Measurements from ENCODE around the gene NRN1L.

DNA sequence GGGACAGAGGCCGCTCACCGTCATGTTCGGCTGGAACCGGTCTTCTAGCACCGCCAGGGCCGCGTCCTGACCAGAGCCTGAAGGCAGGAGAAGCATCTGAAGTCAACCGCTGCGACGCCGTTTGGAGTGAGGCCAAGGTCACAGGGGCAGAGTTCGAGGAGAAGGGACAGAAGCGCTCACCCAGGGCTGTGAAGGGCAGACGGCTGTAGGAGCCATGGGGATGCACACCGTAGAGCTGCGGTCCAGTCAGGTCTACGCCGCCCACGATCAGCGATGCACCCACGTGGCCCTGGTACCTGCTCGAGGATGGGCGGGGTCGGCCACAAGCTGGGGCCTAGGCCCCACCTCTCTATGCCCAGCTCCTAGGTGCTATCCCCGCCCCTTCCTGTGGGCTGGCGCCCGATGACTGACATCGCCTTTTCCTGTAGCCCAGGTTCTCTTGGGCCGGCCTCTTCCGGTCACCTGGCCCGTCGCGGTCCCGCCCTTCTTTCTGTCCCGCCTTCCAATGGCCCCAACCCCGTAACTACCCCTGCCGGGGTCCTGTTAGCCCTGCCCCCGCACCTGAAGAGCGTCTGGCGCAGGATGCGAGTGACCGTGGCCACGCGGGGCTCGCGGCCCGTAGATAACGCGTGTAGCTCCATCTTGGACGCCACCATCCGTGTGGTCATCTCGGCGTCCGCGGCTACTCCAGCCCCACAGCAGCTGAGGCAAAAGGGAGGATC lies 50.9 kb downstream of the NRN1L start:
- TF ChIP-seq, protein P1, sequence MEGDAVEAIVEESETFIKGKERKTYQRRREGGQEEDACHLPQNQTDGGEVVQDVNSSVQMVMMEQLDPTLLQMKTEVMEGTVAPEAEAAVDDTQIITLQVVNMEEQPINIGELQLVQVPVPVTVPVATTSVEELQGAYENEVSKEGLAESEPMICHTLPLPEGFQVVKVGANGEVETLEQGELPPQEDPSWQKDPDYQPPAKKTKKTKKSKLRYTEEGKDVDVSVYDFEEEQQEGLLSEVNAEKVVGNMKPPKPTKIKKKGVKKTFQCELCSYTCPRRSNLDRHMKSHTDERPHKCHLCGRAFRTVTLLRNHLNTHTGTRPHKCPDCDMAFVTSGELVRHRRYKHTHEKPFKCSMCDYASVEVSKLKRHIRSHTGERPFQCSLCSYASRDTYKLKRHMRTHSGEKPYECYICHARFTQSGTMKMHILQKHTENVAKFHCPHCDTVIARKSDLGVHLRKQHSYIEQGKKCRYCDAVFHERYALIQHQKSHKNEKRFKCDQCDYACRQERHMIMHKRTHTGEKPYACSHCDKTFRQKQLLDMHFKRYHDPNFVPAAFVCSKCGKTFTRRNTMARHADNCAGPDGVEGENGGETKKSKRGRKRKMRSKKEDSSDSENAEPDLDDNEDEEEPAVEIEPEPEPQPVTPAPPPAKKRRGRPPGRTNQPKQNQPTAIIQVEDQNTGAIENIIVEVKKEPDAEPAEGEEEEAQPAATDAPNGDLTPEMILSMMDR (IDR thresholded peaks at IDR 0.05; ENCODE audit: low read depth, low read length, poor library complexity, severe bottlenecking), result no peak
- TF ChIP-seq EZH2phosphoT487 (IDR thresholded peaks at IDR 0.05; ENCODE audit: borderline replicate concordance, low read length), result no peak

Data from DOHH2 (cell line).